Measurements from ENCODE around the gene COL4A2. TPM values are rescaled to one million over a fixed set of nuclear protein-coding genes. Genes with fewer than 3 reads are reported as not detected.

COL4A2 gene
- total RNA-seq, 1 donor from 2014 or later, result 7.6 TPM

GRCh38 chr13:110301606-110302553, 5.2 kb upstream of the COL4A2 start:
- TF ChIP-seq CTCF (IDR thresholded peaks at IDR 0.05; ENCODE audit: insufficient read depth, low read length, severe bottlenecking), result no peak
- DNase-seq (ENCODE audit: low read depth) (no peak), FAIRE-seq (no peak)
- no peaks in the 10 kb centered on the region for H3K36me3 ChIP-seq (ENCODE audit: control insufficient read depth, insufficient read depth, low read length)
- H3K27me3 ChIP-seq (ENCODE audit: control insufficient read depth, insufficient read depth, low read length), result no peaks in the 10 kb centered on the region
- H3K4me3 ChIP-seq (ENCODE audit: low read depth, low read length), result no peak overlapping the region

- DNase-seq (ENCODE audit: low read depth), result no peak
- no peak overlapping the region for H3K4me3 ChIP-seq (ENCODE audit: low read depth, low read length)
- TF ChIP-seq CTCF (IDR thresholded peaks at IDR 0.05; ENCODE audit: insufficient read depth, low read length, severe bottlenecking), result no peak
- no peak for FAIRE-seq
- H3K36me3 ChIP-seq (ENCODE audit: control insufficient read depth, insufficient read depth, low read length), result no peaks in the 10 kb centered on the region
- H3K27me3 ChIP-seq (ENCODE audit: control insufficient read depth, insufficient read depth, low read length), result no peaks in the 10 kb centered on the region
These were observed 4.1 kb upstream of the COL4A2 start for GRCh38 chr13:110302997-110303396.

GRCh38 chr13:110303644-110304043, 3.4 kb upstream of the COL4A2 start:
- Histone ChIP-seq H3K4me3 (ENCODE audit: low read depth, low read length) (no peak overlapping the region), H3K27me3 (ENCODE audit: control insufficient read depth, insufficient read depth, low read length) (no peaks in the 10 kb centered on the region), H3K36me3 (ENCODE audit: control insufficient read depth, insufficient read depth, low read length) (no peaks in the 10 kb centered on the region)
- no peak for DNase-seq (ENCODE audit: low read depth)
- no peak for TF ChIP-seq CTCF (IDR thresholded peaks at IDR 0.05; ENCODE audit: insufficient read depth, low read length, severe bottlenecking)
- FAIRE-seq, result no peak

GRCh38 chr13:110304256-110304655, 2.8 kb upstream of the COL4A2 start:
- H3K36me3 ChIP-seq (ENCODE audit: control insufficient read depth, insufficient read depth, low read length), result no peaks in the 10 kb centered on the region
- H3K27me3 ChIP-seq (ENCODE audit: control insufficient read depth, insufficient read depth, low read length), result no peaks in the 10 kb centered on the region
- DNase-seq (ENCODE audit: low read depth) (no peak), FAIRE-seq (no peak)
- TF ChIP-seq CTCF (IDR thresholded peaks at IDR 0.05; ENCODE audit: insufficient read depth, low read length, severe bottlenecking), result no peak
- no peak overlapping the region for H3K4me3 ChIP-seq (ENCODE audit: low read depth, low read length)

GRCh38 chr13:110305001-110305400, 2.1 kb upstream of the COL4A2 start:
- Histone ChIP-seq H3K27me3 (ENCODE audit: control insufficient read depth, insufficient read depth, low read length) (no peaks in the 10 kb centered on the region), H3K36me3 (ENCODE audit: control insufficient read depth, insufficient read depth, low read length) (no peaks in the 10 kb centered on the region), H3K4me3 (ENCODE audit: low read depth, low read length) (no peak overlapping the region)
- FAIRE-seq (no peak), DNase-seq (ENCODE audit: low read depth) (no peak)
- no peak for TF ChIP-seq CTCF (IDR thresholded peaks at IDR 0.05; ENCODE audit: insufficient read depth, low read length, severe bottlenecking)
